ENCODE results near the gene FNBP1. TPM values are rescaled to one million over a fixed set of nuclear protein-coding genes. Genes with fewer than 3 reads are reported as not detected.

Gene FNBP1
- polyA plus RNA-seq, 6 donors from 2014 or later, result 103 to 178 (median 154) TPM

DNA sequence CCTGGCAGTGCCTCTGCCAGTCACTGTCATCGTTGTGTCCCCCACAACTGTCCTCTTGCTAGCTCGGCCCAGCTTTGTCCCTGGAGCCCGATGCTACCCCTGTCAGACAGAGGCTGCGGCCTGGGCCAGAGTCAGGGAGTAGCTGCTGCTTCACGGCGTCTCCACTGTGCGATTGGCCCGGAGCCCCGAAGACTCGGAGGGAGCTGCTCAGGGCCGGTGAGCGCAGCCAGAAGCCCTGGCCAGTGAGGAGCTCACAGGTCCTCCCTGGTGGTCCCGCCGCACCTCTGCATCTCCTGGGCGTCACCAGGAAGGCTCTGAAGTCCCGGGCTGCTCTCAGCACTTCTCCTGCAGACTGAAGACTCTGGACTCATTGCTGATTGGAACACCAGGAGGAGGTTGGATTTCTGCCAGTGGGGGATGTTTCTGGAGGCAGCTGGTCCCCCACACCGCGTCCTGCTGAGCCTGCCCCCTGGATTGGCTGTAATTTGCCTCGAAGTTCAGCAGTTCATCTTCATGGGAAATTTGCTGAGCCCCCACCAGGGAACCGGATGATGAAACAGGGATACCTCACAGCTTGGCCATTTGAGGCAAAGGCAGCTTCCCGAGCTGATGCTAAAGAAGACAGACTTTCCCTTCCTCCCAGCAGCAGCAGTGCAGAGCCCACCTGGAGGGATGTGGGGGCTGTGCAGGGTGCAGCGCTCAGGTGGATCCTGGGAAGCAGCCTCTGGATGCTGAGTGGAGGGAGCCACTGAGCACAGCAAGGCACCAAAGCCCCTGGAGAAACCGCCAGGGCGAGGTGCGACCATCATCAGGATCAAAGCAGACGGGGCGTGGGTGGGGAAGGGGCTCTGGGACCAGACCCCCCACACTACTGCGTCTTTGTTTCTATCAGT, 162.1 kb downstream of the FNBP1 start:
- Mint-ChIP-seq H3K9me3 (no peaks in the 10 kb centered on the region), H3K27ac (no peak overlapping the region), H3K4me3 (no peak overlapping the region), H3K36me3 (no peaks in the 10 kb centered on the region), H3K27me3 (no peaks in the 10 kb centered on the region), H3K4me1 (peaks cover 15 to 24% (median 21%) of the 10 kb centered on the region in 3 donors)
- ATAC-seq (ENCODE audit: low read depth in 2 of 2), result no peak
- DNase-seq, result no peak

GRCh38 chr9:129879991-129880653, 162.9 kb downstream of the FNBP1 start:
- DNase-seq, result no peak
- Mint-ChIP-seq H3K9me3 (no peaks in the 10 kb centered on the region), H3K27ac (peak overlapping the region in 1 of 6 donors; percentile 71), H3K27me3 (no peaks in the 10 kb centered on the region), H3K4me3 (no peak overlapping the region), H3K4me1 (peaks cover 10 to 16% (median 14%) of the 10 kb centered on the region in 3 donors), H3K36me3 (no peaks in the 10 kb centered on the region)
- ATAC-seq (ENCODE audit: low read depth in 2 of 2), result no peak

DNA sequence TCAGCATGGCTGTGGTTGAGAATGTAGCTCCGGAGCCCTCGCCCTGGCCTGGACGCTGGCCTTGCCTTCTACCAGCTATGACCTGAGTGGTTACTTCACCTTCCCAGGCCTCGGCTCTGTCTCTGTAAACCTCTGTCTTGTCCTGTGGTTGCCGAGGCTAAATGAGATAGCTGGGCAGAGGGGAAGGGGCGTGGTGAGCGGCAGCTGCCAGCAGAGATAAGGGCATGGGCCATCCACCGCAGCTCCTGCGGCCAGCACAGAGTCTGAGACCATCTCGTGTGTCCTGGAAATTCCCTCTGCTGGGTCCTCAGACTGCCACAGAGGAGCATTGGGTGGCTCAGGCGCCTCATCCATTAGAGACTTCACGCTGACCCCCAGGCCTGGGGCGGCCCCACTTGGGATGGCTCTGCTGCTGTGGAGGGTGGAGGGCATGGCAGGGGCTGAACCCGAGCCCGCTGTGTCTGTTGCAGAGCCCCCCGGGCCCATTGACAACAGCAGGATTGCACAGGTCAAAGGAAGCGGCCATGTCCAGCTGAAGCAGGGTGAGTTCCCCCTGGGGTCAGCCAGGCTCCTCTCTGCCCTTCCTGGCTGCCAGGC, 163.8 kb downstream of the FNBP1 start:
- no peak for DNase-seq

GRCh38 chr9:129878291-129878690, 164.7 kb downstream of the FNBP1 start:
- no peak for DNase-seq
- no peak for ATAC-seq (ENCODE audit: low read depth in 2 of 2)
- Mint-ChIP-seq H3K27me3 (no peaks in the 10 kb centered on the region), H3K27ac (no peak overlapping the region), H3K36me3 (peaks cover 0 to 7% of the 10 kb centered on the region in 2 donors), H3K4me3 (no peak overlapping the region), H3K4me1 (no peaks in the 10 kb centered on the region), H3K9me3 (no peaks in the 10 kb centered on the region)

More for the DNA sequence above, 163.8 kb downstream of the FNBP1 start:
- Mint-ChIP-seq H3K4me1 (peaks cover 3 to 7% (median 5%) of the 10 kb centered on the region in 3 donors), H3K27me3 (no peaks in the 10 kb centered on the region), H3K27ac (no peak overlapping the region), H3K36me3 (peaks cover 0 to under 1% of the 10 kb centered on the region in 2 donors), H3K9me3 (no peaks in the 10 kb centered on the region), H3K4me3 (no peak overlapping the region)
- ATAC-seq (ENCODE audit: low read depth in 2 of 2), result no peak

- H3K9me3 Mint-ChIP-seq, result no peaks in the 10 kb centered on the region
- no peak overlapping the region for H3K4me3 Mint-ChIP-seq
- no peaks in the 10 kb centered on the region for H3K4me1 Mint-ChIP-seq
- peaks cover 0 to 7% of the 10 kb centered on the region in 2 donors for H3K36me3 Mint-ChIP-seq
- H3K27me3 Mint-ChIP-seq, result no peaks in the 10 kb centered on the region
- no peak for DNase-seq
- H3K27ac Mint-ChIP-seq, result peak overlapping the region in 2 of 6 donors; percentile 10 to 24
- ATAC-seq (ENCODE audit: low read depth in 2 of 2), result no peak
Observed at GRCh38 chr9:129876815-129877214, 166.2 kb downstream of the FNBP1 start.

- Mint-ChIP-seq H3K36me3 (peaks cover 0 to 7% of the 10 kb centered on the region in 2 donors), H3K27me3 (no peaks in the 10 kb centered on the region), H3K4me1 (peaks cover 0 to 3% (median 0%) of the 10 kb centered on the region in 3 donors), H3K27ac (no peak overlapping the region), H3K9me3 (no peaks in the 10 kb centered on the region), H3K4me3 (no peak overlapping the region)
- no peak for ATAC-seq (ENCODE audit: low read depth in 2 of 2)
- no peak for DNase-seq
Observed at GRCh38 chr9:129875687-129876395, 167.1 kb downstream of the FNBP1 start.

DNA sequence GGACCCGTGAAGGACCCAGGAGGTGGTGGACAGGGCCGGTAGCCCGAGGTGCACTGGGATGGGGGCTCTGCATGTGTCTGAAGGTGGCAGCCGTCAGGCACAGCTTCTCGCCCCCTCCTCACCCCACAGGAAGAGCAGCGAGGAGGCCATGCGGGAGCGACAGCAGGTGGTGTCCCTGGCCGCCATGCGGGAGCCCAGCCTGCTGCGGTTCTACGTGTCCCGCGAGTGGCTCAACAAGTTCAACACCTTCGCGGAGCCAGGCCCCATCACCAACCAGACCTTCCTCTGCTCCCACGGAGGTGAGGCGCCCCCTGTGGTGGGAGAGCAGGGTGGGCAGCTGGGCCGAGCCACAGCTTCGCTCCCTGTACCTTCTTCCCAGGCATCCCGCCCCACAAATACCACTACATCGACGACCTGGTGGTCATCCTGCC, 167.8 kb downstream of the FNBP1 start:
- H3K4me3 Mint-ChIP-seq, result no peak overlapping the region
- peaks cover 0 to 3% (median 0%) of the 10 kb centered on the region in 3 donors for H3K4me1 Mint-ChIP-seq
- H3K27me3 Mint-ChIP-seq, result no peaks in the 10 kb centered on the region
- no peak overlapping the region for H3K27ac Mint-ChIP-seq
- no peak for ATAC-seq (ENCODE audit: low read depth in 2 of 2)
- H3K9me3 Mint-ChIP-seq, result no peaks in the 10 kb centered on the region
- H3K36me3 Mint-ChIP-seq, result peaks cover 0 to 7% of the 10 kb centered on the region in 2 donors
- DNase-seq, result no peak

DNA sequence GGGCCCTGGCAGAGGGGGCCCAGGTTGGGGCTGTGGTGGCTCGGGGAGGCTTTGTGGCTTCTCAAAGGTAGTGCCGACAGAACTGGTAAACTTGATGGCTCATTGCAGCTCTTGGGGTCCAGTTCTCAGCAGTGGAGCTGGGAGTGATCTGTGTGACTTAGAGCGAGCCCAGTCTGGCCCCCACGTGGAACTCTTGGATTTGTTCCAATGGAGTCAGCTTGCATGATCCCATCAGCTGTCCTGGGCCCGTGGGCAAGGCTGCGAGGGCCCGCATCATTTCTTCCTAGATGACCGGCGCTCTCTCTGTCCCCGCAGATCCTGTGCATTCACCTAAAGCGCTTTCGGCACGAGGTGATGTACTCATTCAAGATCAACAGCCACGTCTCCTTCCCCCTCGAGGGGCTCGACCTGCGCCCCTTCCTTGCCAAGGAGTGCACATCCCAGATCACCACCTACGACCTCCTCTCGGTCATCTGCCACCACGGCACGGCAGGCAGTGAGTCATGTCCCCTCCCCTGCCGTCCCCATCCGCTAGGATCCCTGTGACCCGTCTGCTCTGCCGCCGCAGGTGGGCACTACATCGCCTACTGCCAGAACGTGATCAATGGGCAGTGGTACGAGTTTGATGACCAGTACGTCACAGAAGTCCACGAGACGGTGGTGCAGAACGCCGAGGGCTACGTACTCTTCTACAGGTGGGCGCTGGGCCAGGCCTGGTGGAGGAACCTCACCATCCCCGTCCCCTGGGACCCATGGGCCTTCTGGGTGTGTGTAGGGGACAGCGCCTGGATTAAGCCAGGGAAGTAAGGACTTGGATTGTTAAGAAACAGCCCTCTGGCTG, 168.5 kb downstream of the FNBP1 start:
- Mint-ChIP-seq H3K27ac (peak overlapping the region in 1 of 6 donors; percentile 87), H3K4me1 (peaks cover 0 to 3% (median 0%) of the 10 kb centered on the region in 3 donors), H3K9me3 (no peaks in the 10 kb centered on the region), H3K27me3 (no peaks in the 10 kb centered on the region), H3K36me3 (peaks cover 0 to 7% of the 10 kb centered on the region in 2 donors), H3K4me3 (peak overlapping the region in 1 of 8 donors; percentile 80)
- ATAC-seq (ENCODE audit: low read depth in 2 of 2) (no peak), DNase-seq (no peak)

DNA sequence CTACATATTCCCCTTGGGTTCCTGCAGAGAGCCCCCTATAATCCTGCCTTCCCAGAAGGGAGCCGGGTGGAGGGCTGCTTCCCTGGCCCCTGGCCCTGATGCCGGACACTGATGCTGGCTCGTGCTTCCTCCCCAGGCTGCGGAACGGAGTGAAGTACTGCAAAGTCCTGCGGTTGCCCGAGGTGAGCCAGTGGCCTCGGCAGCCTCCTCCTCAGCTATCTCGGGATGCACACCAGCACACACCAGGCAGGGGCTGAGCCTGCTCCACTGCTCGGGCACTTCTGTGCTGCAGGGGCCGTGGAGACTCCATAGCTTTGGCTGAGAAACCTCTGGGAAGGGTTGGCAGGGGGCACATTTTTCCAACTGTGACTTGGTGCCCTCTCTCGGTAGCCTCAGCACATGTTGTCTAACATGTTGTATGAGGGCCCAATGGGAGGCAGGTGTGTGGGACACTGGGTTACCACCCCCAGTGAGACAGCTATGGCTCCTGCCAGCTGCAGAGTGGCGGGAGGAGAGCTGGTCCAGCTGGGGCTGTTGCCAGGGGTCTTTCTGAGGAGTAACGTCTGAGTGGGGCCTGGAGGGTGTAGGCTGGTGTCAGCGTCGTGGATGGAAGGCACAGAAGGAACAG, 169.3 kb downstream of the FNBP1 start:
- H3K36me3 Mint-ChIP-seq, result peaks cover 0 to 7% of the 10 kb centered on the region in 2 donors
- H3K27me3 Mint-ChIP-seq, result no peaks in the 10 kb centered on the region
- peaks cover 0 to 3% (median 0%) of the 10 kb centered on the region in 3 donors for H3K4me1 Mint-ChIP-seq
- no peak overlapping the region for H3K4me3 Mint-ChIP-seq
- ATAC-seq (ENCODE audit: low read depth in 2 of 2) (no peak), DNase-seq (no peak)
- H3K9me3 Mint-ChIP-seq, result no peaks in the 10 kb centered on the region
- H3K27ac Mint-ChIP-seq, result peak overlapping the region in 3 of 6 donors; percentile 7 to 87 (median 75)

- Mint-ChIP-seq H3K27ac (peak overlapping the region in 2 of 6 donors; percentile 38 to 77), H3K4me3 (no peak overlapping the region), H3K9me3 (no peaks in the 10 kb centered on the region), H3K27me3 (no peaks in the 10 kb centered on the region), H3K36me3 (peaks cover 0 to 7% of the 10 kb centered on the region in 2 donors), H3K4me1 (peaks cover 3 to 8% (median 5%) of the 10 kb centered on the region in 3 donors)
- ATAC-seq (ENCODE audit: low read depth in 2 of 2) (no peak), DNase-seq (no peak)
Observed at GRCh38 chr9:129871046-129871445, 171.9 kb downstream of the FNBP1 start.

GRCh38 chr9:129869585-129870501, 173.1 kb downstream of the FNBP1 start:
- Mint-ChIP-seq H3K4me1 (peaks cover 6 to 15% (median 10%) of the 10 kb centered on the region in 3 donors), H3K27ac (peak overlapping the region in 1 of 6 donors; percentile 63), H3K36me3 (peaks cover 3 to 7% of the 10 kb centered on the region in 2 donors), H3K9me3 (no peaks in the 10 kb centered on the region), H3K27me3 (no peaks in the 10 kb centered on the region), H3K4me3 (no peak overlapping the region)
- DNase-seq (no peak), ATAC-seq (ENCODE audit: low read depth in 2 of 2) (no peak)
